ENCODE data around the gene MDM2. TPM values are rescaled to one million over a fixed set of nuclear protein-coding genes. Genes with fewer than 3 reads are reported as not detected.

MDM2 gene
- total and polyA plus RNA-seq, 10 of the 15 experiments (the other 5 are each of a cell fraction or from before 2014, with no cell fraction given) = 48.2 to 174 (median 85.0) TPM

GRCh38 chr12:68865399-68866164 lies 57.6 kb downstream of the MDM2 start:
- Histone ChIP-seq H3K9ac (ENCODE audit: control insufficient read depth, insufficient read depth, low read length) (no peak overlapping the region), H3K79me2 (ENCODE audit: control insufficient read depth, insufficient read depth, low read length) (no peaks in the 10 kb centered on the region), H3K4me2 (ENCODE audit: control insufficient read depth, insufficient read depth) (no peak overlapping the region), H3K27me3 (replicated peaks in 1 of 2; ENCODE audit: control insufficient read depth in 2 of 2, insufficient read depth in 2 of 2, low read length in 1 of 2) (no peaks in the 10 kb centered on the region), H4K20me1 (ENCODE audit: control insufficient read depth, insufficient read depth) (no peaks in the 10 kb centered on the region), H3K27ac (ENCODE audit: control insufficient read depth, insufficient read depth) (no peak overlapping the region), H3K9me3 (replicated peaks; ENCODE audit: control insufficient read depth, insufficient read depth, low read length) (no peaks in the 10 kb centered on the region), H3K36me3 (ENCODE audit: control insufficient read depth in 2 of 2, insufficient read depth in 2 of 2, low read length in 1 of 2) (no peaks in the 10 kb centered on the region), H3K4me3 (no peak overlapping the region), H2AFZ (ENCODE audit: control insufficient read depth, low read depth, low read length) (no peak overlapping the region), H3K4me1 (ENCODE audit: control insufficient read depth, insufficient read depth, low read length) (no peaks in the 10 kb centered on the region)
- TF ChIP-seq NR2C2 (IDR thresholded peaks at IDR 0.05; ENCODE audit: borderline replicate concordance, control insufficient read depth, insufficient read length, low read depth) (no peak), E4F1 (IDR thresholded peaks at IDR 0.05; ENCODE audit: borderline replicate concordance, partially characterized antibody) (no peak), SRF (IDR thresholded peaks at IDR 0.05; ENCODE audit: low read depth in 2 of 2, low read length in 2 of 2) (no peak), ESRRA (IDR thresholded peaks at IDR 0.05; ENCODE audit: low read length) (no peak), EZH2 (IDR thresholded peaks at IDR 0.05; ENCODE audit: borderline replicate concordance, control insufficient read depth, low read depth, low read length) (no peak), ZSCAN29 (IDR thresholded peaks at IDR 0.05) (no peak), CREB1 (IDR thresholded peaks at IDR 0.05; ENCODE audit: low read depth) (no peak), PAX5 (IDR thresholded peaks at IDR 0.05; ENCODE audit: borderline replicate concordance, low read depth, low read length) (no peak), USF1 (IDR thresholded peaks at IDR 0.05; ENCODE audit: borderline replicate concordance, extremely low read length, insufficient read depth, low read depth, low read length) (no peak), CHD1 (IDR thresholded peaks at IDR 0.05; ENCODE audit: low read depth, low read length) (no peak), SIX5 (IDR thresholded peaks at IDR 0.05; ENCODE audit: low read depth, low read length, severe bottlenecking) (no peak), SUPT20H (IDR thresholded peaks at IDR 0.05; ENCODE audit: borderline replicate concordance, control insufficient read depth, low read depth, low read length) (no peak), FOXM1 (IDR thresholded peaks at IDR 0.05; ENCODE audit: low read depth, low read length) (no peak), SIN3A (IDR thresholded peaks at IDR 0.05; ENCODE audit: low read depth, low read length) (no peak), SMARCA5 (IDR thresholded peaks at IDR 0.05) (no peak), RELA (IDR thresholded peaks at IDR 0.05; ENCODE audit: borderline replicate concordance, partially characterized antibody) (no peak), NFYA (IDR thresholded peaks at IDR 0.05; ENCODE audit: borderline replicate concordance, low read depth, low read length) (no peak)
- ChIA-PET RAD21 (ENCODE audit: unreplicated experiment) (no interaction called here), CTCF (interaction anchor here (0.6 to 2.1 kb wide), 3 partner anchors 197 to 209 kb away, joined by 3 to 7 read pairs (median 3); no protein-coding TSS in a partner anchor), POLR2A (no interaction called here), SMC1A (ENCODE audit: uncharacterized antibody, unreplicated experiment) (interaction anchor here (0.6 to 3.2 kb wide), 3 partner anchors 9 to 393 kb away, joined by 3 to 12 read pairs (median 5); no protein-coding TSS in a partner anchor)
- BruUV-seq (replicated peaks) = no TSS peak
- intact Hi-C loops (cut with micrococcal nuclease; ENCODE audit: unreplicated experiment) = loop anchor here (10.0 kb wide), 1 partner anchor 389 kb away; no protein-coding TSS in a partner anchor
- ATAC-seq (no peak), DNase-seq (ENCODE audit: low read depth, low spot score) (no peak), FAIRE-seq (no peak)
- in situ Hi-C loops (cut with MboI) = no loop called here
- WGBS (ENCODE audit: insufficient coverage, insufficient replicate concordance, low lambda C conversion rate, missing lambda C conversion rate) = 48% methylated on average over 9 of the region's 9 CpGs

All from GM12878 (cell line).